ENCODE data around the gene TPD52L2.

DNA sequence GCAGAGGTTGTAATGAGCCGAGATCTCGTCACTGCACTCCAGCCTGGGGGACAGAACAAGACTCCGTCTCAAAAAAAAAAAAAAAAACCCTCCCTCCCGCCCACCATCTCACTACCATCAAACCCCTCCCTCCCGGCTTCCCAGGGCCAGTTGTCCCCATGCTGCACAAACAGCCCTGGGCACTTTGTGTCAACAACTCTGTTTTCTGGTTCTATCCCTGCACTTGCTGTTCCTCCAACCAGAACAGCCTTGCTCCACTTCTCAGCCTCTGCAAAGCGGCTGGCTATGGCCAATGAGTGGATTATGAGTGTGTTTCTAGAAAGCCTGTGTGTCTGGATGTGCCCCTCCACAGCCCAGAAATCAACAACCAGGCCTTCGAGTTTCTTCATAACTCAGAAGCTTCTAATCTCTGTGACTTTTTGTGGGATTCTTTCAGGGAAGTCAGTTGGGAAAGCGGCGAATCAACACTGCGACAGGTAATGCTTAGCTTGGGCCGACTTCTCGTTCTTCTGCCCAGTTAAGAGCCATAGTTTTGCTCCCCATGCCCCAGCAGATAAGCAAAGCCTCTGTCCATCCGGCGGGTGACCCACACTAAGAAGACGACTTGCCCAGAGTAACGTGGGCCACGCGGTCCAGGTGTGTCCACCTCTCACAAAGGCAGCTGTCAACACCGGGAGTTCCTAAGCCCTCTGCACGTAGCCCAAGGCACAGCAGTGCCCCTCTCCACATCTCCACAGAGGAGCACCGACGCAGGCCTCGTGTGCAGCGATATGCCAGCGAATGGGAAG is 39.5 kb upstream of the TPD52L2 start:
- TF ChIP-seq CTCF (IDR thresholded peaks at IDR 0.05; ENCODE audit: insufficient read depth, low read length) (no peak), POLR2AphosphoS5 (IDR thresholded peaks at IDR 0.05; ENCODE audit: low read depth) (no peak), GABPA (IDR thresholded peaks at IDR 0.05; ENCODE audit: low read depth) (no peak)

Data from HL-60 (cell line).